MM.1S (cell line): ENCODE data around the gene GAB2.
"Not testable (repeated sequence)": the region's sequence is repeated elsewhere in the genome, so short reads cannot be mapped to it uniquely, and the experiment has no call there.

ENCODE experiments used
- DNase-seq: peaks from one replicate; pipeline ENCODE4 v3.0.0-alpha.2; 2015
- H2AFZ ChIP-seq: fragments of 300-600 bp; sonication (generic); 2 replicates; pipeline ENCODE4 v1.6.0; 2016; ENCODE audit warnings: antibody characterized with exemption, low read length
- H3F3A ChIP-seq: fragments of 300-600 bp; sonication (generic); 2 replicates; pipeline ENCODE4 v1.6.1; 2016; ENCODE audit warnings: mild to moderate bottlenecking, antibody characterized with exemption, low read length, moderate library complexity, mixed read lengths; ENCODE audit not compliant: insufficient read depth
- H3K27ac ChIP-seq: fragments of 300-600 bp; sonication (generic); 2 replicates; pipeline ENCODE4 v1.5.1; 2016; ENCODE audit warnings: mild to moderate bottlenecking, low read length
- H3K27me3 ChIP-seq: fragments of 300-600 bp; sonication (generic); replicated peaks from 2 replicates; pipeline ENCODE4 v1.6.0; 2016; ENCODE audit warnings: low read length; ENCODE audit not compliant: insufficient read depth
- H3K36me3 ChIP-seq: fragments of 300-600 bp; sonication (generic); replicated peaks from 2 replicates; pipeline ENCODE4 v1.6.1; 2016; ENCODE audit warnings: mild to moderate bottlenecking, low read length, mixed read lengths; ENCODE audit not compliant: insufficient read depth
- H3K4me1 ChIP-seq: fragments of 300-600 bp; sonication (generic); 2 replicates; pipeline ENCODE4 v1.6.1; 2016; ENCODE audit warnings: low read length, mixed read lengths
- H3K4me2 ChIP-seq: fragments of 300-600 bp; sonication (generic); 2 replicates; pipeline ENCODE4 v1.6.0; 2016; ENCODE audit warnings: low read depth, low read length
- H3K4me3 ChIP-seq: fragments of 300-600 bp; sonication (generic); 2 replicates; pipeline ENCODE4 v1.5.1; 2016; ENCODE audit warnings: low read length, mixed read lengths
- H3K79me2 ChIP-seq: fragments of 300-600 bp; sonication (generic); 2 replicates; pipeline ENCODE4 v1.6.1; 2016; ENCODE audit warnings: mixed run types, low read length, mixed read lengths
- H3K9ac ChIP-seq: fragments of 300-600 bp; sonication (generic); 2 replicates; pipeline ENCODE4 v1.6.1; 2016; ENCODE audit warnings: low read length, mixed read lengths
- H3K9me2 ChIP-seq: fragments of 300-600 bp; sonication (generic); replicated peaks from 2 replicates; pipeline ENCODE4 v1.6.1; 2016; ENCODE audit warnings: mild to moderate bottlenecking, low read length, mixed read lengths; ENCODE audit not compliant: insufficient read depth
- H3K9me3 ChIP-seq: fragments of 300-600 bp; sonication (generic); replicated peaks from 2 replicates; pipeline ENCODE4 v1.6.1; 2016; ENCODE audit warnings: mild to moderate bottlenecking, low read length, mixed read lengths; ENCODE audit not compliant: insufficient read depth
- H4K20me1 ChIP-seq: fragments of 300-600 bp; sonication (generic); 2 replicates; pipeline ENCODE4 v1.6.1; 2016; ENCODE audit warnings: mild to moderate bottlenecking, low read length, moderate library complexity, mixed read lengths; ENCODE audit not compliant: insufficient read depth
- EZH2 ChIP-seq: fragments of 300-600 bp; sonication (generic); optimal IDR thresholded peaks from 2 replicates; pipeline ENCODE3; 2017; ENCODE audit warnings: low read depth, mild to moderate bottlenecking, antibody characterized with exemption, low read length, mixed read lengths
- EZH2phosphoT487 ChIP-seq: fragments of 300-600 bp; sonication (generic); IDR thresholded peaks from 2 replicates; pipeline ENCODE4 v1.6.1; 2018; ENCODE audit warnings: antibody characterized with exemption, low read length
- TF ChIP-seq, protein P1 (sequence below): fragments of 300-600 bp; sonication (generic); IDR thresholded peaks from 2 replicates; pipeline ENCODE4 v1.5.1; 2016; ENCODE audit warnings: antibody characterized with exemption, low read length, mixed read lengths

Gene GAB2

DNA sequence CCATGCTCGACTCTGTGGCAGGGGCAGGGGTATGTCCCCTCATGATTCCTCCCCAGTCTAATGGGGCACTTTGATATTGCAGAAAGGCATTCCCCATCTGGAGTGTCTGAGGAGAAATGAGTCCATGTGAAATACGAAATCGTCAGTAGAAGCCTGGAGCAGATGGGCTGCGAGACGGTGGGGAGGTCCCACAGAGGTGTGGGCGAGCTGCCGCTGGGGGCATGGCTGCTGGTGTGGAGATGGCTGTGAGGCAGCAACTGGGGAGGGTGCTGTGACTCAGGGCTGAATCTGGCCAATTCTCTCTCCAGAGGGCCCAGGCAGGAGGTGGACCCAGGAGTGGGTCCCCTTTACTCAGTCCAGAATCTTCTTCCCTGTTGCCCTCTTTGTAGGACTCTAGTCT, 240.4 kb downstream of the GAB2 start:
- Histone ChIP-seq H3K4me3 (no peak overlapping the region), H3K27me3 (no peaks in the 10 kb centered on the region), H3F3A (no peaks in the 10 kb centered on the region), H3K9me2 (no peaks in the 10 kb centered on the region), H2AFZ (no peak overlapping the region), H3K9ac (no peak overlapping the region), H4K20me1 (no peaks in the 10 kb centered on the region), H3K79me2 (no peaks in the 10 kb centered on the region), H3K9me3 (no peaks in the 10 kb centered on the region), H3K36me3 (no peaks in the 10 kb centered on the region), H3K4me2 (no peak overlapping the region), H3K27ac (no peak overlapping the region), H3K4me1 (no peaks in the 10 kb centered on the region)
- no peak for DNase-seq
- TF ChIP-seq EZH2phosphoT487 (no peak), EZH2 (no peak)
- TF ChIP-seq, protein P1, sequence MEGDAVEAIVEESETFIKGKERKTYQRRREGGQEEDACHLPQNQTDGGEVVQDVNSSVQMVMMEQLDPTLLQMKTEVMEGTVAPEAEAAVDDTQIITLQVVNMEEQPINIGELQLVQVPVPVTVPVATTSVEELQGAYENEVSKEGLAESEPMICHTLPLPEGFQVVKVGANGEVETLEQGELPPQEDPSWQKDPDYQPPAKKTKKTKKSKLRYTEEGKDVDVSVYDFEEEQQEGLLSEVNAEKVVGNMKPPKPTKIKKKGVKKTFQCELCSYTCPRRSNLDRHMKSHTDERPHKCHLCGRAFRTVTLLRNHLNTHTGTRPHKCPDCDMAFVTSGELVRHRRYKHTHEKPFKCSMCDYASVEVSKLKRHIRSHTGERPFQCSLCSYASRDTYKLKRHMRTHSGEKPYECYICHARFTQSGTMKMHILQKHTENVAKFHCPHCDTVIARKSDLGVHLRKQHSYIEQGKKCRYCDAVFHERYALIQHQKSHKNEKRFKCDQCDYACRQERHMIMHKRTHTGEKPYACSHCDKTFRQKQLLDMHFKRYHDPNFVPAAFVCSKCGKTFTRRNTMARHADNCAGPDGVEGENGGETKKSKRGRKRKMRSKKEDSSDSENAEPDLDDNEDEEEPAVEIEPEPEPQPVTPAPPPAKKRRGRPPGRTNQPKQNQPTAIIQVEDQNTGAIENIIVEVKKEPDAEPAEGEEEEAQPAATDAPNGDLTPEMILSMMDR, result no peak

DNA sequence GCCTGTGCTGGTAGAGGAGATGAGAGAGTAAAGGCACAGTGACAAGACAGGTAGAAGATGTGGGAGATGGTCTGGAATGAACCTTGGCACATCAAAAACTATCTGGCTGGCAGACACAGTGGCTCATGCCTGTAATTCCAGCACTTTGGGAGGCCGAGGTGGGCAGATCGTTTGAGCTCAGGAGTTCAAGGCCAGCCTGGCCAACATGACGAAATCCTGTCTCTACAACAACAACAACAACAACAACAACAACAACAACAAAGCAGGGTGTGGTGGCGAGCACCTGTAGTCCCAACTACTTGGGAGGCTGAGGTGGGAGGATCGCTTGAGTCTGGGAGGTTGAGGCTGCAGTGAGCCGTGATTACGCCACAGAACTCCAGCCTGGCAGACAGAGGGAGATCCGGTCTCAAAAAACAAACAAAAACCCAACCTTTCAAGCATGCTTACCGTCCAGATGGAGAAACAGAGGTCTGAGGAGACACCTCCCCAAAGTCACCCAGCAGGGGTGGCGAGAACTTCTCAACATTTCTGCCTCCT, 240.9 kb downstream of the GAB2 start:
- TF ChIP-seq, protein P1, result no peak
- TF ChIP-seq EZH2phosphoT487, result no peak
- no peak for TF ChIP-seq EZH2
- H3K36me3 ChIP-seq, result no peaks in the 10 kb centered on the region
- no peak overlapping the region for H3K4me3 ChIP-seq
- H3K4me1 ChIP-seq, result no peaks in the 10 kb centered on the region
- H3K79me2 ChIP-seq, result no peaks in the 10 kb centered on the region
- H3K9me2 ChIP-seq, result no peaks in the 10 kb centered on the region
- H3K27ac ChIP-seq, result no peak overlapping the region
- H4K20me1 ChIP-seq, result no peaks in the 10 kb centered on the region
- no peak for DNase-seq
- H3K27me3 ChIP-seq, result no peaks in the 10 kb centered on the region
- H2AFZ ChIP-seq, result no peak overlapping the region
- no peaks in the 10 kb centered on the region for H3K9me3 ChIP-seq
- H3F3A ChIP-seq, result no peaks in the 10 kb centered on the region
- no peak overlapping the region for H3K4me2 ChIP-seq
- H3K9ac ChIP-seq, result no peak overlapping the region

DNA sequence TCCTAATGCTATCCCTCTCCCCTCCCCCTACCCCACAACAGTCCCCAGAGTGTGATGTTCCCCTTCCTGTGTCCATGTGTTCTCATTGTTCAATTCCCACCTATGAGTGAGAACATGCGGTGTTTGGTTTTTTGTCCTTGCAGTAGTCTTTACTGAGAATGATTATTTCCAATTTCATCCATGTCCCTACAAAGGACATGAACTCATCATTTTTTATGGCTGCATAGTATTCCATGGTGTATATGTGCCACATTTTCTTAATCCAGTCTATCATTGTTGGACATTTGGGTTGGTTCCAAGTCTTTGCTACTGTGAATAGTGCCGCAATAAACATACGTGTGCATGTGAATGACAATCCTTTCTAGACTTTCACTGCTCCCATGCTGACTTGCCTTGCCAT, 241.8 kb downstream of the GAB2 start:
- not testable (repeated sequence) for H3K4me3 ChIP-seq, H3K79me2 ChIP-seq, H3K9me2 ChIP-seq, H2AFZ ChIP-seq, H4K20me1 ChIP-seq, H3K4me1 ChIP-seq, H3K27me3 ChIP-seq, H3K27ac ChIP-seq, DNase-seq, H3K9me3 ChIP-seq, H3F3A ChIP-seq, H3K9ac ChIP-seq, H3K36me3 ChIP-seq, H3K4me2 ChIP-seq

DNA sequence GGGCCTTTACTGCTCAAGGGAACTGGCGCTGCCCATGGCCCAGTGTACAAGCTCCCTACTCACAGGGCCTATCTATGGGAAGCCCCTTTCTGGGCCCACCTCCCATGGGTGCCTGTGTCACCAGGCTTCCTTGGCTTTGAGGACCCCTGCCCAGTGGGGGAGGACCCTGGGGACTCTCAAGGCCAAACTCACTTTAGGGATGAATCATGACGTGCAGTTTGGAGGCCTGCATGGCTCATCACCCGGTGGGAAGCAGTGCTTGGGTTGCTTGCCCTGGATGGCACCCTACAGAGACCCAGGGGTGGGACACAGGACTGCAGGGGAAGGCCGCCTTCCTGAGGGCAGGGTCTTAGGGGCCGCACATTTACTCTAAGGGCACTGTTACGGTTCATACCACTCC, 245.7 kb downstream of the GAB2 start:
- H3K4me2 ChIP-seq, result no peak overlapping the region
- no peaks in the 10 kb centered on the region for H4K20me1 ChIP-seq
- TF ChIP-seq EZH2 (no peak), EZH2phosphoT487 (no peak)
- TF ChIP-seq, protein P1, result no peak
- H3K9ac ChIP-seq, result no peak overlapping the region
- no peaks in the 10 kb centered on the region for H3K79me2 ChIP-seq
- H3F3A ChIP-seq, result no peaks in the 10 kb centered on the region
- no peak overlapping the region for H3K27ac ChIP-seq
- no peak overlapping the region for H3K4me3 ChIP-seq
- no peaks in the 10 kb centered on the region for H3K9me3 ChIP-seq
- no peaks in the 10 kb centered on the region for H3K9me2 ChIP-seq
- no peak overlapping the region for H2AFZ ChIP-seq
- no peaks in the 10 kb centered on the region for H3K4me1 ChIP-seq
- no peak for DNase-seq
- no peaks in the 10 kb centered on the region for H3K27me3 ChIP-seq
- H3K36me3 ChIP-seq, result no peaks in the 10 kb centered on the region
